Non-pigmented ciliary epithelial cell (primary cell): Measurements from ENCODE around the gene PACSIN3.
A peak's percentile ranks its signal among the peaks of the same experiment; 100 is the strongest.
"Not testable (repeated sequence)": the region's sequence is repeated elsewhere in the genome, so short reads cannot be mapped to it uniquely, and the experiment has no call there.

Source experiments
- DNase-seq: peaks from one replicate; pipeline ENCODE4 v3.0.0-alpha.2; 2010; ENCODE audit warnings: low read depth

Gene PACSIN3

DNA sequence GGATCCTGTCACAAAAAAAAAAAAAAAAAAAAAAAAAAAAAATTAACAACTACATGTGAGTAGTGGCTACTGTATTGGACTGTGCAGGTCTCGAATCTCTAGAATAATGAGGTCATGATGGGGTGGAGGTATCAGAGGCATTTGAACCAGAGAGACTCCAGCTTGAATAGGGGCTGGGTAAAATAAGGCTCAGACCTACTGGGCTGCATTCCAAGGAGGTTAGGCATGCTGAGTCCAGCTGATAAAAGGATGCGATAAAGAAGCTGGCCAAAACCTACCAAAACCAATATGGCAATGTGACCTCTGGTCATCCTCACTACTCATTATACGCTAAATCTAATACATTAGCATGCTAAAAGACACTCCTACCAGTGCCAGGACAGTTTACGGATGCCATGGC lies 5.9 kb upstream of the PACSIN3 start:
- DNase-seq: no peak

DNA sequence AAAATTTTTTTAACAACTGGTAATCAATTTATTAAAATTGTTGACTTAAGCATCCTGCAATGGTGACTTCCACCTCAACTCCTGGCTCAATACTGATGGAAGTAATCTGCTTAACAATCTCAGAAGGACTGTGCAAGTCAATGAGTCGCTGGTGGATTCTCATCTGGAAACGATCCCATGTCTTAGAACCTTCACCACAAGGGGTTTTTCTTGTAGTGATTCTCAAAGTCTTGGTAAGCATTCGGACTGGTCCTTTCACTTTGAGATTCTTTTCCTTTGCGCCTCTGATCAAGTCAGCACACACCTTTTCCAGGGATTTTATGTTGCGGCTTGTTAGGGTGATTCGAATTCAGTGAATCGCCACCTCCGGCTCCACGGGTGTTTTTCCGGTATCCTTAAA lies 4.9 kb upstream of the PACSIN3 start:
- DNase-seq: not testable (repeated sequence)

DNA sequence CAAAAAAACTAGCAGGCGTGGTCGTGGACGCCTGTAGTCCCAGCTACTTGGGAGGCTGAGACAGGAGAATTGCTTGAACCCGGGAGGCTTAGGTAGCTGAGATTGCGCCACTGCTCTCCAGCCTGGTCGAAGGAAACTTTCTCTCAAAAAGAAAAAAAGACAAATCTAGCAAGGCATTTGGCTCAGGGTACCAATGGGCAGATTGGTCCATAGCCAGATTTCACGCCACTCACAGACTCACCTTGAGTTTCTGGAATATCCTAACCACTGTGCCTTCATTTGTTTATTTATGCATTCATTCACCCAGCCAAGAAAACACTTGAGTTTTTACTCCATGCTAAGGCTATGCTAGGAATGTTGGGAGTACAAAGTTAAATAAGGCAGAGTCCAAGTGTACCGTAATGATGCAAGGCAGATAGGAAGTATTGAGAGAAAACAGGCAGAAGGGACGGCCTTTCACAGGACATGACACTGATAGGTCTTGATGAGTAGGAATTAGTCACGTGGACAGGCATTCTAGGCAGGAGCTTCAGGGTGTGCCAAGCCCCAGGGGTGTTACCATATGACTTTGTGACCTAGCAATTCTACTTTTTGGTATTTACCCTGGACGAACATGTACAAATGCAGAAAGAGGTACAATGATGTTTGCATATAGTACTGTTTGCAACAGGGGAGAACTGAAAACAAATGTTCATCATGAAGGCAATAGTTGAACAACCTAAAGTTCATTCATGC lies 3.0 kb upstream of the PACSIN3 start:
- DNase-seq: peak; percentile 68

DNA sequence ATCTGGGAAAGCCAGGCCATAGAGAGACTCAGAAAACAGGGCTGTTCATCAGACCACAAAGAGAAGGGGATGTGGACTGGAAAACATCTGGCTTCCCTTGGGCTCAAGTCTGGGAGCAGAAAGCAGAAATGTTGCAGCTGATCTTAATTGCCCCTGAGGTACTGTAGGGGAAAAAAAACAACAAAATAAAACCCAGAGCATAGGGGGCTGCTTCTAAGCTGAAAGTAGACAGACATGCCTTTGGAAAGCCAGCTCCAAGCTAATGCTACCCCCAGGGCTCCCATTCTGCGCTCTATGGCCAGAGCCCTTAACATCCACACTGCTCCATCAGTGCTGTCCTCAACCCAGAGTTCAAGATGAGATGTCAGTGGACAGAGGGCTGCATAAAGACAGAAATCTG lies 2.0 kb upstream of the PACSIN3 start:
- no peak for DNase-seq

DNA sequence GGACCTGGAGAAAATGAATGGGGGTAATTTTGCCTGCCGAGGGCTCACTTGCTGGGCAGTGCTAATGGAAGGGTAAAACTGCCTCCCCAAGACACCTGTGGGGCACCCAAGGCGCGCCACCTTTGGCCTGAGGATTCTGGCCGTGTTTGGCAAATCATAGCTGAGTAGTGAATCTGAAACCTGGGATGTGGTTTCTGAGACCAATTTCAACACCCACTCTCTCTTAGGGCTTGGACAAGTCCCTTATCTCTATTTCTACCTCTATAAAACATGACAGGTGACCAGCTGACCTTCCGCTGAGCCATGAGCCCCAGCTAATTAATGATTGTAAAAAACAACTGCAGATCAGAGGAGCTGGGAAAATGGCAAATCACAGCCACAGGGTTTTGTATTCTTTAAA lies 1.5 kb upstream of the PACSIN3 start:
- no peak for DNase-seq

DNA sequence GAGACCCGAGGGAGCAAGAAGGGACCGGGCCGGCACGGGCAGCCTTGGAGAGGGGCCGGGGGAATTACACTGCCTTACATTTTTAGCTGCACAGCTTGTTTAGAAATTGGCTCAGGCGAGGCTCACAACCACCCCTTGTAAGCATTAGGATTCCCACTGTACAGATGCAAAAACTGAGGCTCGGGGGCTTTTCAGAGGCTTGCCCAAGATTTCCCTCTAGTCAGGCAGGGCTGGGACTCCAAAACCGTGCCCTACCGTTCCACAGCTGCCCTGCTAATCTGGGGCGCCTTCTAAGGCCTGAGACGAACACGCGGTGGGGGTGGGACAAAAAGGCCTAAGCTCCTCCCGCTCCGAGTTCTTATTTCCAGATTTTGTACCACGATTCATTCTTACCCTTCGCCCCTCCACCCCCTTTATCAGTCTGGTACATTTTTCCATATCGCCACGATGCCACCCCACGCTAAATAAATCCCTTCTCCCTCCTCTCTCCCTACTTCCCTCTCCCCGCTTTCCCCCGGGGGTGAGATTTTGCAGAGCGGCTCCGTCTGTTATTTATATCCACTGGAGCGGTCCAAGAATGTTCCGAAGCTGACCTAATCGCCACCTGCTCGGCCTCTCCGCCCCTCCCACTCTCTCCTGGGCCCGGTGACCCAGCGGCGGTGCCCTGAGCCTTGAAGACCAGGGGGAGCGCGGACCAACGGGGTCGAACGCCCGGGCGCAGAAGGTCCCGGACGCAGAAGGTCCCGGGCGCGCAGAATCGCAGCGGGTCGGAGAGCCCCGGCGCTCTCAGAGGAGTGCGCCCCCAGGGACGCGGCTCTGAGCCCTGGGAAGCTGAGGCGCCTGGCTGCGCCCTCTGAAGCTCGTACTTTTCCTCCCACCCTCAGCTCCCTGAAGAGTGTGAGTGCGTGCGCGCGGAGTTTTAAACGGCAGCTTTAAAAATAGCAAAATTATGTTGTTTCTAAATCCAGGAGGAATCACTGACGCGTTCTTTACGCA lies 764 bp upstream of the PACSIN3 start:
- DNase-seq: no peak

DNA sequence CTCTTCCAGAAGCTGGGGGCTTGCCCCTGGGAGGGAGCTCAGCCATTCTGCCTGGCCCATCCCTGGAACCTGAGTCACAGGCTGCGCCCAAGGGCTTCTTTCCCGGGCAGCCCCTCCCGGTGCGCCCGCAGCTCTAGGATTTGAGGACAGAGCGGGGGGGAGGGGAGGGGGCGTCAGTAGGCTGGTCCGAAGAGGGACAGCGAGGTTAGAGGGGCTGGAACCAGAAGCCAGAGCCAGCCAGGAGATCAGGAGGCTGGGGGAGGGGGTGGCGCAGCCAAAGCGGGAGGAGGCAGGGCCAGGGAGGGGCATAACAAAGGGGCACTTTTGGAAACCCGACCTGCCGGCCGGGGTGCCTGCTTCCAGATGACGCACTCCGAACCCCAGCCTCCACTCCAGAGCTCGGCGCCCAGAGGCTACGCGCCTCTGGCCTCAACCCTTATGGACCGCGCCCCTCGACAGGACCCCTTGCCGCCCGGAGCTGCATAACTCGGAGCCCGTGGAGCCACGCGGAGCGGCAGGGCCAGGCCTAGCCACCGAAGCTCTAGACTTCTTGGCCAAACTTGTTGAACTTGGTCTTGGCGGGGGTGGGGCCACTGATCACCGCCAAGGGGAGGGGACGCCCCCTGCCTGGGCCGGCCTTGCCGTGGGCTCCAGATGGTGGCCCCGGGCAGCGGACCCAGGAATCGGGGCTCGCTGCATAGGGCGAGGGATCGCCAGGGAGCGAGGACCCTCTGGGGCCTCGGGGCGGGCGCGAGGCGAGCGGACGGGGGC lies 744 bp downstream of the PACSIN3 start:
- DNase-seq: no peak

DNA sequence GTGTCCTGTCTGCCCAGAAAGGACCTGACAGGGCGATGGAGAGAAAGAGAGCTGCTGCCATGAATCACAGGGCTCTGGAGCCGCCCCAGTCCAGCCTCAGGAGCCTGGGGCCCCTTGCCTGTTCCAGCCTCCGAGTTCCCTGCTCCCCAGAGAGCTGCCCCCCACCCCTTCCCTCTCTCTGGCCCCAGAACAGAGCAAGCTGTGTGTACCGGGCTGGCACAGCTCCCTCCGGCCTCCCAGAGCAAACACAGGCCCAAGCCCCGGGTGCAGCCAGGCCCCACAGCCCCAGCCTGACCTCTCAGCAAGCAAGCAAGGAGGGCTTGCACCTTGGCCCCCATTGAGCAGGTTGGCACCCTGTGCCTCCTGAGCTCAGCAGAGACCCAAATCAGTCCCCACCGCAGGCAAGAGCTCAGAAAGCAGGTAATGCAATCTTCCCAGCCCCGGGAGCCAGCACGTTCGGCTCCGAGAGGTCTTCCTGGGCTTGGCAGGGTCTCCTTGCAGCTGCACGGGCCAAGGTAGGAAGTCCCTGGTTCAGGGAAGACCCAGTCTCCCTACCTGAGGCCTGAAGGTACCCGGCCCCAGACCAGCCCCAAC lies 1.4 kb downstream of the PACSIN3 start:
- DNase-seq: no peak

DNA sequence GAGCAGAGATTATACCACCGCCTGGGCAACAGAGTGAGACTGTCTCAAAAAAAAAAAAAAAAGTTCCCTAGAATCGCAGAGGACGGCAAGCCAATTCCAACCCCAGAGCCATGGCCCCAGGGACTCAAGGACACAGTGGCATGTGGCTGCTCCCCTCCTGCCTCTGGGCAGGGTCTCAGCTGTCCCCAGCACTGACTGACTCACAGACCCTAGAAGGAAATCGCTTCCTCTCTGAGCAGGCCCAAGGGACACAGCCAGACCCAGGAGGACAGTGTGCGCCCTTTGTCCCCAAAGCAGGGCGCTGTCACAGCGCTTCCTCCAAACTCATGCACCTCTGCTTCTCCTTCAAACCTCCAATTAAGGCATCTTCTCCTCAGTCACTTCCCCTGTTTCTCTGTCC lies 2.3 kb downstream of the PACSIN3 start:
- no peak for DNase-seq

DNA sequence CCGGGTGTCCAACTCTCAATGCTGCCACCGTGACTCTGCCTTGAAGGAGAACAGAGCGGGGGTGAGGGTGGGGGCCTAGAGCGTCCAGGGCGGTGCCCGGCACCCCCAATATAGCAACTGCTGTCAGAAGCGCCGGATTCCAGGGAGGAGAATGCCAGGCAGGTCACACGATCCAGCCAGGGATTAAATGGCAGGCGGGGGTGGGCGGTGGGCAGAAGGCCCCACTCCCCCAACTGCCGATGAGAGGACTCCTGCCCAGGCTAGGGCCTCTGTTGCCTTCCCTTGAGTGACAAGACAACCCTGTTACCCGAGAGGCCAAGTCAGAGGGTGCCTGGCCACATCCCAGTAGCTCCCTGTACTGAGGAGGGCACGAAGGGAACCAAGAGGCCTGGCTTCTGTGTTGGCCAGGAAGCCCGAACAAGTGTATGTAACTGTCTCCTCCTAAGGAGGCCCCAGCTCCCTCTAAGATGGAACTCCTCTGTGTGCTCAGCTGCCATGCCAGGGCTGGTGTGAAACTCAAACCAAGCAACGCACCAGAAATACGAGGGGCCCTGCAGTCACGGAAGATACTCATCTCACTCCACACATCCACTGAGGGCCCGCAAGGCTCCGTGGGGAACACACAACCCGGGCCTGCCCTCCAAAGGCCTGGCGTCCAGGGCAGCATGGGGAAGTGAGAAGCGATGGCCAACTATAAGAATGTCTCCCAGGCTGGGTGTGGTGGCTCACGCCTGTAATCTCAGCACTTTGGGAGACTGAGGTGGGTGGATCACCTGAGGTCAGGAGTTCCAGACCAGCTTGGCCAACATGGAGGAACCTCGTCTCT lies 3.0 kb downstream of the PACSIN3 start:
- no peak for DNase-seq

DNA sequence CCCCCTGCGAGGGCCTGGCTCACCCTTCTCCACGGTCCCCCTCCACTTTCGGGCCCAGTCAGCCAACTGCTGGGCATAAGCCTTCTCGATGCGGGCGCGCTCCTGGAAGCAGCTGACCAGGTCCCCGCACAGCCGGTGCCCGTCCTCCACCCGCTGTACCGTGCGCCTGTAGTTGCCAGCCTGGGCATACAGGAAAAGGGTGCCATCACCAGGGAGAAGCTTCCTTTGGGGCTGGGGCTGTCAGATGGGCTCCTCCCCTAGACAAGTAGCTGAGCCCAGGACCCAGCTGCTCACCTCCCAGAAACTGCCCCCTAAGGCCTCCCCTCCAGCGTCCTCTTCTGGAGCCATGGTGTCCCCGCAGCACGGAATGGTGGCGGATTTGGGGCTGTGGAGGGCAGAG lies 3.9 kb downstream of the PACSIN3 start:
- no peak for DNase-seq

DNA sequence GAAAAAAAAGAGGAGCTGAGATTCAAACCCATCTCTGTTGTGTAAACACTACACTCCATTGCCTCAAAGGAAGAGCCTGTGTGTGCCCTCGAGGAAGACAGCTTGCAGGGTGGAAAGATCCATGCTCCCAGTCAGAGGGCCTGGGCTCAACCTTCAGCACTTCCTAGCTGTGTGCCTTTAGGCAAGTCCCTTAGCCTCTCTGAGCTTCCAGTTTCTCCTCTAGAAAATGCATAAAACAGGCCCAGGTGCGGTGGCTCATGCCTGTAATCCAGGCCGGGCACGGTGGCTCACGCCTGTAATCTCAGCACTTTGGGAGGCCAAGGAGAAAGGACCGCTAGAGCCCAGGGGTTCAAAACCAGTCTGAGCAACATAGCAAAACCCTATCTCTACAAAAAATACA lies 5.0 kb downstream of the PACSIN3 start:
- no peak for DNase-seq

DNA sequence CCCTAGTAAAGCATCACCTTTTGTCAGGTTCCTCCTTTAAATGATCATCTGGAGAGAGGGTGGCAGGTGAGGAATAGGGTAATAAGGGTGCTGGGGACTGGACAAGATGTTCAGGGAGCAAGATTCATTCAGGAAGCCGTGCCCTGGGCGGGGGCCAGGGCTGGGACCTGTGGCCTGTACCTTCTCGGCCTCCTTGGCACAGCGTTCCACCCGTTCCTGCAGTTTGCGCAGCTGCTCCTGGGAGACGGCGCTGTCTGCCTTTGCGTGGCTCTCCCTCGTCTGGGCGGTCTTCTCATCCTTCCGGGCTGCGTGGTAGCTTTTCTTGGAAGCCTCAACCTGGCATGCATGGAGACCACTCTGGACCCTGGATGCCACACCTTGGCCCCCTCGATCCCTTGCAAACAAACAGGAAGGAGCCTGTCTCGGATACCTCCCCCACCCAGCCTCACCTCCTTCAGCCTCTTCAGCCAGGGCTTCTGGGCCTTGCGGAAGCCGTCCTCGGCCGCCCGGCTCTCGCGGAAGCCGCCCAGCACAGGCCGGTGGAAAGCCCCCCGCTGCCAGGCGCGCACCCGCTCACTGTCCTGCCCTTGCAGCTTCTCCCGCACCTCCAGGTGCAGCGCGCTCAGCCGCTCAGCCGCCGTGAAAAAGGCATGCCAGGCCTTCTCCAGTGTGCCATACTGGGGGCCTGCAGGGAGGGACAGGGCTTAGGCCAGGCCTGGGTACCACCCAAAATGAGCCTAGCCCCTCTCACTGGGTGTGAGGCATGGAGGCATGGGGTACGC lies 6.0 kb downstream of the PACSIN3 start:
- DNase-seq: no peak

DNA sequence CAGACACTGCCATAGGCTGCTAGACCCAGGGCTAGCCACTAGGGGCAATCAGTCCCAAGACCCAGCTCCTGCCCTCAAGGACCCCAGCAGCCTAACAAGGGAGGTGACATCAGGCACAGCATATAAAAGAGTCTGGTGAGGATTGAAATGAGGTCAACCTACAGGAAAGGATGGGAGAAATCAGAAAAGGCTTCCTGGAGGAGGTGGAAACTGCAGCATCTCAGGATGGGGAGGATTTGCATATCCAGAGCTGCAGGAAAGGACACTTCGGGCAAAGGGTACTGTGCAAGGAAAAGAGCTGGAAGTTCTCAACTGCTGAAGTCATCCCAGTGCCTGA lies 6.6 kb downstream of the PACSIN3 start:
- DNase-seq: no peak

DNA sequence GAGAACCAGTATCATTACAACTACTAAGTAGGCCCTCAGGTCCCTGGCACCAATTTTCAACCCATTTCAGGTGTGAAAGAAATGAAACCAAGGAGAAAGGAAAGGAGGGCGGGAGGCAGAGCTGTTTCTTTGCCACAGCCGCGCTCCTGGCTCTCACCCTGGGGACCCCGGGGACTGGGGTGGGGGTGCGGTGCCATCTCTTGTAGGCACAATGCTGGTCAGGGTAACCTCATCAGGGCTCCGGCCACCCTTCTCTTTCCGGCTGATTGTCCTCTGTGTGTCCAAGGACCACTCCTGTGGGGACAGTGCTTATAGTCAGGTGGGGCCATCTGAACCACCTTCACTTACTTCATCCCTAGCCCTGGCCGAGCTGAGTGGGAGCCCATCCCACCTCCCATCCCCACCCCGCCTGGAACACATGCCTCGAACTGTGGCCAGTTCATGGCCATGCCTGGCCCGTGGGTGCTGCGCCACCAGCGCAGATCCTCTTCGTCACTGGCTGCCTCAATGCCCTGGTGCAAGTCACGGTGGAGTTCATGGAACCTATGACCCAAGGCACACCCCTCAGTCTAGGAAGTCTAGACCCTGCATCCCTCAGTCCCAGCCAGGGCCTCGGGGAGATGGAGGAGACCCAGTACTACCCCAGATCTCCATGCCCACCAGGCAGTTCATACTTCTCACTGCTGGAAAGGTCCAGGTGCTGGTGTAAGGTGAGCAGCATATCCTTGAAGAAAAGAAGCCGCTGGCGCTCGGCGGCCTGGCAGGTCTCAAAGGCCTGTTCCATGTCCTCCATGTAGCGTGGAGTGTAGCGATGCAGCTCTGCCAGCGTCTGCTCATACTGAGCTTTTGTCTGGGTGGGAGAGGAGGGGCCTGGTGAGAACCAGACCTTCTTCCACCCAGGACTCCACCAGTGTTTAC lies 7.2 kb downstream of the PACSIN3 start:
- no peak for DNase-seq

DNA sequence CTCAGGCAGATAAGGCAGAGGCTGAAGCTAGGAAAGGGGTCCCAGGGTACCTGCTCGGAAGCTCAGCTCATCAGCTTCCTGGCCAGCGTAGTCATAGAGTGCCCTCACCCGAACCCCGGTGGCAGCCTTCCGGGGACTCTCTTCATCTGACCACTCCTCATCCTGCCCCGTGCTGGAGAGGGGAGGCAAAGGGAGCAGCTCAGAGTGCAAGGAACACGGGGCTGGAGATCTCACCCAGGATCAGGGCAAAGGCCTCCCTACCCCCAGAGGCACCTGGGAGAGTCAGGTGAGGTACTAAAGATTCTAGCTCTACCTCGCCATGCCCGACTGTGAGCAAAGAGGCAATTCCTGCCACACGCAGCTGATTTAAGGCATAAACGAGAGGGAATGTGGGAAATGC lies 7.9 kb downstream of the PACSIN3 start:
- DNase-seq: no peak

DNA sequence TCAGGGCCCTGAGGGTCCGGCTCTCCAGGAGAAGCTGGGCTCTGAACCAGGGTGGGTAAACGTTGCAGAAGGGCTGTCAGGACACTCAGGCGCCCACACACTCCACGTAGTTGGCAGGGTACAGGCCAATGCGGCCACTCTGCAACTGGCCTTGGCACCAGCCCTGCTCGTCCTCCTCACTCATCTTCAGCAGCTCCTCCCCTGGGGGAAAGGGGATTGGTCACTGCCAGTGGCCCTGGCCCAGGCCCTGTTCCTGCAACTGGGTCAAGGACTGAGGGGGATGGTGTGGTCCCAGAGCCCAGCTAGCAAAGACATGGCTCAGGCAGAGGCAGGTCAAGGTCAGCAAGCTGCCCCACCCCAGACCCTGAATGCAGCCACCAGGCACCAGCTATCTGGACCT lies 8.4 kb downstream of the PACSIN3 start:
- no peak for DNase-seq

DNA sequence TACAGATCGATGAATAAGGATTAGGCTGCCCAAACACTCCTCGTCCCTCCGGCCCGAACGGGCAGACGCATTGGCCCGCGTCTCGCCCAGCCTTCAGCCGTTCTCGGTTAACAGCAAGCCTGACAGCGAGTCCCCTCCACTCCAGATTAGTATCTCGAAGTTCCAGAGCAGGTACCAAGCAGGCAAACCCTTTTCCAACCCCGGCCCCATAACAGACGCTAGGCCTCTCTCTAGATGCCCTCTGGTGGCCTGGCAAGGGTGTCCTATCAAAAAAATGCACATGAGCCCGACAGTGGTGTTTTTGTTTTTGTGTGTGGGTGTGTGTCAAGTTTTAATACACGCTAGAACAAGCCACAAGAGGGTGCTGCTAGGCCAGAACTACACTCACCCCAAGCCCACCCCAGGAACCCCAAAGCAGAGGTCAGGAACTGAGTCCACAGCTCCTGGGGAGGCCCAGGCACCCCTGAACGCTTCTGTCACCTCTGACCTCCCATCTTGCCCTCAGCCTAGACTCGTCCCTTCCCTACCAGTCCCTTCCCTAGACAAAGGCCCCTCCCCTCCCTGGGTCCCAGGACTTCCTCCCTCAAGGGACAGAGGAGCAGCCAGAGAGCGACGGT lies 8.9 kb downstream of the PACSIN3 start:
- no peak for DNase-seq
